Mesendoderm (in vitro differentiated cells): Measurements from ENCODE around the gene RFXANK.
A peak's percentile ranks its signal among the peaks of the same experiment; 100 is the strongest.

Experiments
- DNase-seq: peaks from one replicate; pipeline ENCODE4 v3.0.0; 2013
- H2AK5ac ChIP-seq: 2 replicates; pipeline ENCODE4 v1.6.1; 2013; ENCODE audit warnings: low read length, inconsistent platforms
- H2BK120ac ChIP-seq: 2 replicates; pipeline ENCODE4 v1.6.1; 2013; ENCODE audit warnings: low read depth, mild to moderate bottlenecking, low read length, moderate library complexity, mixed read lengths
- H2BK15ac ChIP-seq: replicated peaks from 2 replicates; pipeline ENCODE4 v1.6.1; 2013; ENCODE audit warnings: low read depth, mild to moderate bottlenecking, moderate library complexity
- H2BK5ac ChIP-seq: 2 replicates; pipeline ENCODE4 v1.6.1; 2013; ENCODE audit warnings: low read length, inconsistent platforms
- H3K18ac ChIP-seq: 2 replicates; pipeline ENCODE4 v1.6.1; 2013; ENCODE audit warnings: mild to moderate bottlenecking, low read length, mixed read lengths
- H3K23ac ChIP-seq: one replicate; pipeline ENCODE4 v1.6.1; 2013; ENCODE audit warnings: low read length
- H3K27ac ChIP-seq: 2 replicates; pipeline ENCODE4 v1.5.1; 2013; ENCODE audit warnings: low read depth, mild to moderate bottlenecking, inconsistent platforms, low read length, moderate library complexity
- H3K27me3 ChIP-seq: 2 replicates; pipeline ENCODE4 v1.6.1; 2013; ENCODE audit warnings: low read length, control low read depth, mild to moderate bottlenecking, inconsistent platforms; ENCODE audit not compliant: insufficient read depth, poor library complexity
- H3K36me3 ChIP-seq: 2 replicates; pipeline ENCODE4 v1.6.1; 2013; ENCODE audit warnings: low read length, inconsistent platforms; ENCODE audit not compliant: control insufficient read depth, insufficient read depth
- H3K4ac ChIP-seq: one replicate; pipeline ENCODE4 v1.6.1; 2013; ENCODE audit warnings: low read depth, mild to moderate bottlenecking, low read length, moderate library complexity
- H3K4me1 ChIP-seq: 2 replicates; pipeline ENCODE4 v1.6.1; 2013; ENCODE audit warnings: low read depth, low read length, inconsistent platforms; ENCODE audit not compliant: control insufficient read depth
- H3K4me2 ChIP-seq: 2 replicates; pipeline ENCODE4 v1.6.1; 2013; ENCODE audit warnings: low read length
- H3K4me3 ChIP-seq: 2 replicates; pipeline ENCODE4 v1.5.1; 2013; ENCODE audit warnings: mild to moderate bottlenecking, low read length
- H3K56ac ChIP-seq: one replicate; pipeline ENCODE4 v1.6.1; 2013; ENCODE audit warnings: low read length
- H3K79me1 ChIP-seq: 2 replicates; pipeline ENCODE4 v1.6.1; 2013; ENCODE audit warnings: low read length, inconsistent platforms
- H3K79me2 ChIP-seq: 2 replicates; pipeline ENCODE4 v1.6.1; 2013; ENCODE audit warnings: mild to moderate bottlenecking, low read length; ENCODE audit not compliant: control insufficient read depth, insufficient read depth
- H3K9ac ChIP-seq: 2 replicates; pipeline ENCODE4 v1.6.1; 2013; ENCODE audit warnings: low read length, inconsistent platforms
- H4K5ac ChIP-seq: one replicate; pipeline ENCODE4 v1.6.1; 2013; ENCODE audit warnings: low read length
- H4K8ac ChIP-seq: one replicate; pipeline ENCODE4 v1.6.1; 2013; ENCODE audit warnings: low read depth, mild to moderate bottlenecking, control low read depth, low read length, moderate library complexity
- WGBS: extraction: QIAGEN DNeasy Blood & Tissue Kit; methylation state at CpG from one replicate; pipeline ENCODE4 v1.1.7; 2013; ENCODE audit warnings: low lambda C conversion rate, missing lambda C conversion rate; ENCODE audit not compliant: insufficient coverage; ENCODE audit errors: extremely low coverage; 5-methylcytosine and 5-hydroxymethylcytosine counted together

The RFXANK gene

DNA sequence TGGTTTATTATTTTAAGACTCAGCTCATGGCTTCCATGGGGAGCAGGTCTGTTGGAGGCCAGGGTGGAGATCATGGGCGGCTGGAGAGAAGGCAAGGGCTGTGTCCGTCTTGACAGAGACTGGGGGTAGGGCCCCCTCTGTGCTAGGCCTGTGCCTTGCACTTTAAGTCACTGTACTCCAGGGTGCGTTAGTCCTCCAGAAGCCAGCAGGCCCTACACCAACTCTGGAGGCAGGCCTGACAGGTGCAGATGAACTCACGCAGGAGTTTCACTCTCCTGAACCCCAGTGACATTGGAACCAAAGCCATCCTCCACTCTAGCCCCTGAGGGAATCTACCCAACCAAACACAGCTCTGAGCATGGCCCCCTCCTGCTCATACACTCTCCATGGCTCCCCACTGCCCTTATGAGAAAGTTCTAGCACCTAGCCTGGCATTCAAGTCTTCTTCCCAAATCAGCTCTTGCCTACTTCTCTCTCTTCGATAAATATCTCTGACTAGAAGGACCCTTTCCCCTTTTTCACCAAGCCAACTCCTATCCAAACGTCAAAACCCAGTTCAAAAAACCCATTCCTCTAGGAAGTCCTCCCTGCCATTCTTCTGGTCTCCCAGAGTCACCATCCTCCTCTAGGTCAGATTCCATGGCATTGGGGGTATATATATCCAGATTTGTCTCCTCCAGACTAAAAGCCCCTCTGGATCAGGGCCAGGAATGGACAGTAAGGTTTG is 37.1 kb upstream of the RFXANK start:
- Histone ChIP-seq H3K4me3 (no peak overlapping the region), H3K4me2 (no peak overlapping the region), H2AK5ac (no peak overlapping the region), H3K27ac (no peak overlapping the region), H2BK5ac (no peak overlapping the region), H3K27me3 (no peaks in the 10 kb centered on the region), H4K5ac (no peak overlapping the region), H3K56ac (no peak overlapping the region), H2BK120ac (no peak overlapping the region), H3K18ac (no peak overlapping the region), H3K4me1 (no peaks in the 10 kb centered on the region), H2BK15ac (no peak overlapping the region), H3K9ac (no peak overlapping the region), H3K36me3 (no peaks in the 10 kb centered on the region), H3K4ac (no peak overlapping the region), H3K79me1 (no peaks in the 10 kb centered on the region), H3K79me2 (no peaks in the 10 kb centered on the region), H4K8ac (no peak overlapping the region), H3K23ac (no peak overlapping the region)
- WGBS = no CpG with 5 or more reads among the region's 6 CpGs
- DNase-seq = no peak

DNA sequence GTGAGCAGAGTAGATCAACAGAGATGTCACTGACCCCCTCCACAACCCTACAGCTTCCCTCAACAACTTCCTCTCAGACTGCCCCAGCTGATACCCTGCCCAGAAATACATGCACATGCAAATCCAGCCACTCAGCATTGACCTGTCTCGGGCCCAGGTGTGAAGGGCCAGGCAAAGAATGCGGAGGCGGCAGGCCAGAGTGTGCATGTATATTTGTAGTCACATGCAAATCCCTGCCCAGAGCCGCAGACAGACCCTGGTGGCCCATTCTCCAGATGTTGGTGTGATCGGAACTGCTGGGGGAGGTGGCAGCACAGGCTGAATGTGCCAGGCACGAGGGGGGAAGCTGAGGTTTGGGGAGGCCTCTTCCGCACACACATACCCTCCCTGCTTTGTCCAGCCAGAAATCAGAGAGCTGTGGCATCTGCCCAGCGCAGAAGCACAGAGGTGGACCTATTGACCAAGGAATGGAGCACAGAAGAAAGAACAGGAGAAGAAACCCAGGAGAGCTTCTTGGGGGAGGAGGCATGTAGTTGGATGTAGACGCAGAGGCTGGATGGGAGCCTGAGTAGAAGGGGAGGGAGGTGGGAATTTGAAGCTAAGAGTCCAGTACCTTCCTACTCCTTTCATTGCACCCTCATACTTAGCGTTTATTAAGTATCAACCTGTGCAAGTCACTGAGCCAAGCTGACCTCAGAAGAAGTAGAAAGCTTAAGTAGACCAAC is 36.4 kb upstream of the RFXANK start:
- H3K56ac ChIP-seq = no peak overlapping the region
- DNase-seq = no peak
- H3K27me3 ChIP-seq = no peaks in the 10 kb centered on the region
- H3K36me3 ChIP-seq = no peaks in the 10 kb centered on the region
- no peak overlapping the region for H3K27ac ChIP-seq
- H2AK5ac ChIP-seq = no peak overlapping the region
- H3K18ac ChIP-seq = no peak overlapping the region
- no peak overlapping the region for H3K4me3 ChIP-seq
- no peak overlapping the region for H3K4me2 ChIP-seq
- no peaks in the 10 kb centered on the region for H3K4me1 ChIP-seq
- no peak overlapping the region for H4K8ac ChIP-seq
- H2BK15ac ChIP-seq = no peak overlapping the region
- no peak overlapping the region for H2BK120ac ChIP-seq
- no peak overlapping the region for H2BK5ac ChIP-seq
- no peak overlapping the region for H3K4ac ChIP-seq
- WGBS = no CpG with 5 or more reads among the region's 10 CpGs
- no peaks in the 10 kb centered on the region for H3K79me1 ChIP-seq
- no peaks in the 10 kb centered on the region for H3K79me2 ChIP-seq
- H3K23ac ChIP-seq = no peak overlapping the region
- no peak overlapping the region for H3K9ac ChIP-seq
- no peak overlapping the region for H4K5ac ChIP-seq

DNA sequence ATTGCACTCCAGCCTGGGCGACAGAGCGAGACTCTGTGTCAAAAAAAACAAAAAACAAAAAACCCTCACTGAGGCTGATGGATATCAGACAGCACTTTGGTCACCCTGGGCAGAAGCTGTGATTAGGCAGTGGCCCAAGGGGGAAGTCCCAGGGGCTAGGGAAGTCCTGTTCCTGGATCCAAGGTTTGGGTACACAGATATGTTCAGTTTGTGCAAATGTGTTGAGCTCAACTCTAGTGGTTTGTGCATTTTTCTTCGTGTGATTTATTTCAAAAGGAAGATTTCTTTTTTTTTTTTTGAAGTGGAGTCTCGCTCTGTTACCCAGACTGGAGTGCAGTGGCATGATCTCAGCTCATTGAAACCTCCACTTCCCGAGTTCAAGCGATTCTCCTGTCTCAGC is 34.2 kb upstream of the RFXANK start:
- no peak overlapping the region for H2BK120ac ChIP-seq
- no peaks in the 10 kb centered on the region for H3K4me1 ChIP-seq
- WGBS = no CpG with 5 or more reads among the region's 6 CpGs
- no peaks in the 10 kb centered on the region for H3K36me3 ChIP-seq
- no peak overlapping the region for H2BK5ac ChIP-seq
- H3K4ac ChIP-seq = no peak overlapping the region
- H2BK15ac ChIP-seq = no peak overlapping the region
- no peak overlapping the region for H3K27ac ChIP-seq
- H3K27me3 ChIP-seq = no peaks in the 10 kb centered on the region
- no peak overlapping the region for H4K8ac ChIP-seq
- H3K4me2 ChIP-seq = no peak overlapping the region
- no peaks in the 10 kb centered on the region for H3K79me1 ChIP-seq
- no peak overlapping the region for H3K18ac ChIP-seq
- no peak for DNase-seq
- no peak overlapping the region for H4K5ac ChIP-seq
- no peak overlapping the region for H3K9ac ChIP-seq
- H3K4me3 ChIP-seq = no peak overlapping the region
- H2AK5ac ChIP-seq = no peak overlapping the region
- H3K23ac ChIP-seq = no peak overlapping the region
- H3K56ac ChIP-seq = no peak overlapping the region
- H3K79me2 ChIP-seq = no peaks in the 10 kb centered on the region

- no peak overlapping the region for H2AK5ac ChIP-seq
- no peak overlapping the region for H2BK5ac ChIP-seq
- H2BK120ac ChIP-seq = no peak overlapping the region
- H3K4me3 ChIP-seq = no peak overlapping the region
- H3K4me1 ChIP-seq = no peaks in the 10 kb centered on the region
- no peak overlapping the region for H3K56ac ChIP-seq
- H3K27ac ChIP-seq = no peak overlapping the region
- no peak overlapping the region for H4K8ac ChIP-seq
- H4K5ac ChIP-seq = no peak overlapping the region
- H3K4ac ChIP-seq = no peak overlapping the region
- H3K4me2 ChIP-seq = no peak overlapping the region
- no peak overlapping the region for H2BK15ac ChIP-seq
- no peak overlapping the region for H3K18ac ChIP-seq
- no peaks in the 10 kb centered on the region for H3K79me1 ChIP-seq
- no peaks in the 10 kb centered on the region for H3K36me3 ChIP-seq
- no CpG with 5 or more reads among the region's 4 CpGs for WGBS
- H3K27me3 ChIP-seq = no peaks in the 10 kb centered on the region
- H3K23ac ChIP-seq = no peak overlapping the region
- DNase-seq = no peak
- no peaks in the 10 kb centered on the region for H3K79me2 ChIP-seq
- no peak overlapping the region for H3K9ac ChIP-seq
These were observed 32.5 kb upstream of the RFXANK start for GRCh38 chr19:19159534-19159933.

- Histone ChIP-seq H3K4me3 (no peak overlapping the region), H3K27me3 (no peaks in the 10 kb centered on the region), H3K79me2 (no peaks in the 10 kb centered on the region), H3K9ac (no peak overlapping the region), H3K4me2 (no peak overlapping the region), H3K56ac (peak overlapping the region; percentile 56), H3K27ac (no peak overlapping the region), H3K4me1 (no peaks in the 10 kb centered on the region), H3K79me1 (no peaks in the 10 kb centered on the region), H2BK5ac (no peak overlapping the region), H3K4ac (peak overlapping the region; percentile 38), H4K8ac (no peak overlapping the region), H2BK15ac (no peak overlapping the region), H2AK5ac (no peak overlapping the region), H3K36me3 (no peaks in the 10 kb centered on the region), H3K23ac (no peak overlapping the region), H3K18ac (no peak overlapping the region), H4K5ac (no peak overlapping the region), H2BK120ac (no peak overlapping the region)
- no peak for DNase-seq
- no CpG with 5 or more reads among the region's 26 CpGs for WGBS
These were observed 31.5 kb upstream of the RFXANK start for GRCh38 chr19:19160461-19161035.
